ENCODE data around the gene SMARCC2.
A peak's percentile ranks its signal among the peaks of the same experiment; 100 is the strongest.
"Not testable (repeated sequence)": the region's sequence is repeated elsewhere in the genome, so short reads cannot be mapped to it uniquely, and the experiment has no call there.

Gene SMARCC2

DNA sequence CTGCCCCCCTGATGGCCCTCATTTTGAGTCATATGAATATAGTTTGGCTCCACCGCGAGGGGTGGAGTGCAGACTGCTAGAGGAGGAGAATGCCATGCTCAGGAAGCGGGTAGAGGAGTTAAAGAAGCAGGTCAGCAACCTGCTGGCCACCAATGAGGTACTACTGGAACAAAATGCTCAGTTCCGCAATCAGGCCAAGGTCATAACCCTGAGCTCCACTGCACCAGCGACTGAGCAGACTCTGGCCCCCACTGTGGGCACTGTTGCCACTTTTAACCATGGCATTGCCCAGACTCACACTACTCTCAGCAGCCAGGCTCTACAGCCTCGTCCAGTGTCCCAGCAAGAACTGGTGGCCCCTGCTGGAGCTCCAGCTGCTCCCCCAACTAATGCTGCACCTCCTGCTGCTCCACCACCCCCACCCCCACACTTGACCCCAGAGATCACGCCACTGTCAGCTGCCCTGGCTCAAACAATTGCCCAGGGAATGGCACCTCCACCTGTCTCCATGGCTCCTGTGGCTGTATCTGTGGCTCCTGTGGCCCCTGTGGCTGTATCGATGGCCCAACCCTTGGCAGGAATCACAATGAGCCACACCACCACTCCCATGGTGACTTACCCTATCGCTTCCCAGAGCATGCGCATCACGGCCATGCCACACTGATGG, 67.9 kb downstream of the SMARCC2 start:
- no peak for DNase-seq (ENCODE audit: low read depth)

DNA sequence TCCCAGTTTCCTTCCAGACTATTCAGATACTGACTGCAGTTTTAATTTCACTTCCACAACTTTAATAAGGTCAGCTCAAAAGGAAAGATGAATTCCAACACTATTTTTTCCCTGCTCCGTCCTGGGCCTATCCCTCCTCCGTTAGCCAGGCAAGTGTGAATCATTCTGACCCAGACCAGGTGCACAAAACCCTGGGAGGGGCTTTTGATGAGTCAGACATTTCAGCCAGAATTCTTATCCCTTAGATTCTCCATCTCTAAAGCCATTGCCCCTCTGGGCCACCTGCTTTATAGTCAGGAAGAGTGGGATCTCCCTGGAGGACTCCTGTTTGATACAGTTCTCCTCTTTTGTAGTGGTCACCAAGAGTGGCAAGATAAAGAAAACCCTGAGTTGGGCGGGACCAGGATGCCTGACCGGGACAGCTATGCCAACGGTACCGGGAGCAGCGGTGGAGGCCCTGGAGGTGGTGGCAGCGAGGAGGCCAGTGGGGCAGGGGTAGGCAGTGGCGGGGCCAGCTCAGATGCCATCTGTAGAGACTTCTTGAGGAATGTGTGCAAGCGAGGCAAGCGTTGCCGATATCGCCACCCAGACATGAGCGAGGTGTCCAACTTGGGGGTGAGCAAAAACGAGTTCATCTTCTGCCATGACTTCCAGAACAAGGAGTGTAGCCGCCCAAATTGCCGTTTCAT, 69.0 kb downstream of the SMARCC2 start:
- DNase-seq (ENCODE audit: low read depth): peak; percentile 35

DNA sequence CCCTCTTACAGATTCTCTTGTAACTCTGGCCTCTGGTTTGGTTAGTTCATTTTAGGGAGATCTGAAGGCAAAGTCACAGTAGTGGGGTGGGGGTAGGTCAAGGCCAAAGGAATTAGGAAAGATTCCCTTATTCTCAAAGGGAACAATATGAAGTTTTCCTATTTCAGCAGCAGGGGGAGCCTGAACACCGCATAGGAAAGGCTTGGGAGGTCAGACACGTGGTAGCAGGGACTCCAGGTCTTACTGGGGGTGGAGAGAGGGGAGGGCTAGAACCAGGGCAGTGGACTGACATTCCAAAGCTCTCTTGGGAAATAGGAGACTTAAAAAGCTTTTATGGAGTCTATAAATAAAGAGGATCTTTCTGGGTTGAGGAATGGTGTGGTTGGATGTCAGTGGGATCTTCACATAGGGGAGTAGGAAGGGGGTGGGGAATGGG, 69.9 kb downstream of the SMARCC2 start:
- peak; percentile 94 for DNase-seq (ENCODE audit: low read depth)

DNA sequence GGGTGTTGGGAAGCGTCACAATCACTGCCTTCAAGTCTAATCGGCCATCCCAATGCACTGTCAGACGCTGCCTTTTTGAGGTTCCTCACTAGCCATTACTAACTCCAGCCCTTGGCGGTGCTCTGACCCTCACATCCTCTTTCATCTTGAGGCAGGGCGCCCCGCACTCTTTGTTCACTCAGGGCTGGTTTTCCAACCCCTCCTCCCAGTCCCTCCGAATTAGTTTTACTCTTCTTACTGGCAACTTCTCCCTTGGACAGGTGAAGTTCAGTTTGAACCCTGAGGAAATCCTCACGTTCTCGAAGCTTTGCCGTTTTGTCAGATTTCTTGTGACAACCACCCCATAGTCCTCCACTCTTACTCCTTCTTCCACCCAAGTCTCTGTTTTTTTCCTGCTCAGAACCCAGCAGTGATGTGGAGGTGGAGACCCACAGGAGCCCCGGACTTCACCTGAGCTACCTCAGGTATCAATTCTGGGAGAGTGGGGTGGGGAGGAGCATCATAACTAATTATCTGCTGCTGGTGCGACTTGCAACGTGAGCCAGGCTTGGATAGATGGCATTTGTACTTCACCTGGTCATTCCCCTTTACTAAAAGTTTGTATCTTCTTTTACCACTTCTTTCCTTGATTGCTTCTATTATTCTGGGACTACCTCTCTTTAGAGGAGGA, 70.5 kb downstream of the SMARCC2 start:
- no peak for DNase-seq (ENCODE audit: low read depth)

DNA sequence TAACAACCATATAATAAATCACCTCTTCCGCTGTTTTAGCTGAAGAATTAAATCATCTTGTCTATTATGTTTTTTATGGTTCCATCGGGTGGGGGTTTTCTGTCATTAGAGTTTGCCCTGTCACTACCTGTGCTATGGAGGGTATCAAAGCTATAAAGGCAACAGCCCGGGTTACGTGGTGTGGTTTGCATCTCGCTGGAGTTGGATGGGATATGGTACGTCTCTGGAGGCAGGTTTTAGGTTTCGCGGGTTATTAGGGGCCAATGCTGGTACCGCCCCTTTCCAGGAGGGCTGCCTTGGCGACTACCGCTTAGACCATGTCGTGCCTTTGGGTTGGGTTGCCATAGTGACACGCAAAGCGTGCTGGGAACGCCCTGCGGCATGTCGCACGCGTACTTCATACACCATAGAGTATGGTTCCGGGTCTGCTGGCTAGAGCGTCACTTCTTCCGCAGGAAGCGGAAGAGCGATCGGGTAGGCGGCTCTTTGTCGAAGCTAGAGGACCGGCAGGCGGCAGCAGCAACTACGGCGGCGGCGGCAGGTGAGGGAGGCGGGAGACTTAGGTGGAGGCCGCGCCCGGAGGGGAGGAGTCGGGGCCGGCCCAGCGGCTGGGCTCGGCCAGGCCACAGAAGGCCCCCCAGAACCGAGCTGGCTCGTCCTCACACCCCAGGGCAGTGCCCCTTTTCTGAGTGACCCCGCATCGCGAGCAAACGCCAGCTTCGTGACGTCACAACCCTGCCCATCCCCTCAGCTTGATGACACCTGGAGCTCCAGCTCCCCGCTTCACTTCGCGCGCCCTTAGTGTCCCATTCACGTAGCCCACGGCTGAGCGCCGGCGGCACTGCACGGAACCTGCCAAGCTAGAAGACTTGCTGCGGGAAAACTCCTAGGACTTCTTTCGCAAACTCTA, 71.2 kb downstream of the SMARCC2 start, which contains the start of gene ZC3H10:
ZC3H10 (plus strand) TSS at position 489 of the 910 bp plus-strand sequence. CDS start 2,297 bp downstream, outside the sequence.
- peak; percentile 99 for DNase-seq (ENCODE audit: low read depth)

DNA sequence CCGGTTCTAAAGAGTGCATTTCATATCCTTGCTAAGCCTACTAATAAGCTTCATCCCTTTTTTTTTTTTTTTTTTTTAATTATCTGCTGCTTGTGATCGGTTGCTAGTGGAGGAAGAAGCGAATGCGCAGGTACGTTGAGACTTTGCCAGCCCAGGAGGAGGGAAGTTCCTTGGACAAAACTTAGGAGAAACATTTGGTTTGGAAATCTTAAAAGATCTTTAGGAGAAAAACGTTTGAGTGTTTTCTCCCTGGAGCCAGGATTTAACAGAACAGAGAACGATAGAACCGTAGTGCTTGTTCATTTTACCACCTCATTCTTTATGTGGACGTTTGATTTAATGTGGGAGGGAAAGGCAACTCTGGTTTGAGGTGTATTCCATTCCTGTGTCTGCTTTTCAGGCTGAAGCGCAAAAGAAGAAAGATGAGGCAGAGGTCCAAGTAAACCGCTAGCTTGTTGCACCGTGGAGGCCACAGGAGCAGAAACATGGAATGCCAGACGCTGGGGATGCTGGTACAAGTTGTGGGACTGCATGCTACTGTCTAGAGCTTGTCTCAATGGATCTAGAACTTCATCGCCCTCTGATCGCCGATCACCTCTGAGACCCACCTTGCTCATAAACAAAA, 72.1 kb downstream of the SMARCC2 start:
- not testable (repeated sequence) for DNase-seq (ENCODE audit: low read depth)

DNA sequence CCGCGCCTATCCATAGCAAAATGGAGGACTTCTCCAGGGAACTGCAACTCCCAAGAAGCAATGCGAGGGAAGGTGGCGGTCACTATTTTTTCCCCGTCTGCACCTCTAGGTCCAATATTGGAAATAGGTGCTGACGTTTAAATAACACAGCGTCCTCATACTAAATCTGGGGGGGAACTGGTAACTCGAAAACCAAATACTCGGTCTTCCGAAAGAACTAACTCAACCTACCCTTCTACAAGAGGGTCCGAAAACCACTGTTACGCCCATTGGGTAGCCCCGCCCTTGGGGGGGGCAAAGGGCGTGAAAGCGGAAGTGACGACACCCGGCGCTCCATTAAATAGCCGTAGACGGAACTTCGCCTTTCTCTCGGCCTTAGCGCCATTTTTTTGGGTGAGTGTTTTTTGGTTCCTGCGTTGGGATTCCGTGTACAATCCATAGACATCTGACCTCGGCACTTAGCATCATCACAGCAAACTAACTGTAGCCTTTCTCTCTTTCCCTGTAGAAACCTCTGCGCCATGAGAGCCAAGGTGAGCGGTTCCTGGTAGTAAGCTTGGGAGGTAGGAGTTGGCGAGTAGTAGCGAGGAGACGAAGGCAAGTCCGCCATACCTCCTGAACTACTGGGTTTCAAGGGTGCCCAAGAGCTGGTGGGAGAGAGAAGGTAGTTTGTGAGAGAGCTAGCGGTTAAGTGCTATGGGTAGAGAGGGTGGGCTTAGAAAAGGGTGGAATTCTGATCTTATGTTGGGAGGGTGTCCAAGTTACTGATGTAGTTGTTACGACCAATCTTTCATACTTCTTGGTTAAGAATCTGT, 72.8 kb downstream of the SMARCC2 start, which contains the start of gene RPL41:
RPL41 (plus strand) TSS at position 367 of the 815 bp plus-strand sequence.
- DNase-seq (ENCODE audit: low read depth): peak; percentile 90

DNA sequence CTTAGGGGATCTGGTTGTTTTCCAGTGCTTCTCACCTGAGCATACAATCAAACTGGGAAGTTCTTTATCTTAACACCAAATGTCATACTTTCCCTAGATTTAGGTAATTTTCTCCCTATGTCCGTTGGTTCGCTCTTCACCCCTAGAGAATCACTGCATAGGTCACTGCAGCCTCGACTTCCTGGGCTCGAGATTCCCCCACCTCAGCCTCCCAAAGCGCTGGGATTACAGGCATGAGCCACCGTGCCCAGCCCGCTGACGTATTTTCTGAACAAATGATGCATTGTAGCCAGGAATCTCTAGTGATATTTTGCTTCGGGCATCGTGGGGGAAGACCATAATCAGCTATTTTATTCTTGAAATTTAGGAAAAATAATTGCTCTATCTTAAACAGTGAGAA, 74.0 kb downstream of the SMARCC2 start:
- DNase-seq (ENCODE audit: low read depth): peak; percentile 45

DNA sequence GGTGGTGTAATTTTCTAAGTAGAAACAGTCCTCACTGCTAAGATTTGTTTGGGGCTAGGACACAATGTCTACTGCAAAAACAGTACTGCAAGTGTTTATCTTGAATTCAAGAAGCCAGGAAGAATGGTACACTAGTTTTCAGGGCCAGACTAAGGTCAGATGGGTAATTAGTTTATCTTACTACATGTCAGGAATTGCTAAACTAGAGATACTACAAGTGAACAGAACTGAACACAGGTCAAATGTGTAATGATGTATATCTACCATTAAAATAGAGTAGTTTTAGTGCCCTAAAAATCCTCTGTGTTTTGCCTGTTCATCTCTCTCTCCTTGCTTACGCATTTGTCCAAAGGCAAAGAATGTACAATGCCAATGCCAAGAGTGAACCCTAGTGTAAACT, 75.2 kb downstream of the SMARCC2 start:
- DNase-seq (ENCODE audit: low read depth): no peak

Measured in iris pigment epithelial cell (primary cell).